ENCODE results near the gene CPEB4.

The CPEB4 gene

DNA sequence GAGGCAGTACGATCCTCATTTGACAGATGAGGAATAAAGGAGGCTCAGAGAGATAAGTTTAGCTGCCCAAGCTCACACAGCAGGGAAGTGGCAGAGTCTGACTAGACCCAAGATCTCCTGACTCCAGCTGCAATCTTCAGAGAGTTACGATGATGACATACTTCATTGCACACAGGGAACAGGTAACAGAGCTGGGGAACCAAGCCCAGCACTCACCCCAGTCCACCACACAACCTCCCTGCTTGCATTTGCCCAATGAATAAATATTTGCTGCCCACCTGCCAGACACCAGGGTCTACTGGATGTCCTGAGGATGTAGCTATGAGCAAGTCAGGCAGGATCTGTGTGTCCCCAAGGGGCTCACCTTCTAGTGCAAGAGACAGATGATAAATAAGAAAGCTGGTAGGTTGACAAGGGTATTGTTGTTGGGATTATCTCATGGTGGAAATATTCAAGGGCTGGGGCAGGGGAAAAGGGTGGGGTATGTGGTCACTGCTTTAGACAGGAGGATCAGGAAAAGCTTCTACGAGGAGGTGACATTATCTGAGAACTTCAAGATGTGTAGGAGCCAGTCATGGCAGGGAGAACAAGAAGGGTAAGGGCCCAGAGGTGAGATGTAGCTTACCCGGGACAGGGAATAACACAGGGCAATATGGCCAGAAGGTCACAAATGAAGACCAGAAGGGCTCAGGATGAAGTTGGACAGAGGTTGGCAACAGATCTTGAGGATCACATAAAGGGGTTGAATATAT is 28.6 kb upstream of the CPEB4 start:
- no peak for DNase-seq

DNA sequence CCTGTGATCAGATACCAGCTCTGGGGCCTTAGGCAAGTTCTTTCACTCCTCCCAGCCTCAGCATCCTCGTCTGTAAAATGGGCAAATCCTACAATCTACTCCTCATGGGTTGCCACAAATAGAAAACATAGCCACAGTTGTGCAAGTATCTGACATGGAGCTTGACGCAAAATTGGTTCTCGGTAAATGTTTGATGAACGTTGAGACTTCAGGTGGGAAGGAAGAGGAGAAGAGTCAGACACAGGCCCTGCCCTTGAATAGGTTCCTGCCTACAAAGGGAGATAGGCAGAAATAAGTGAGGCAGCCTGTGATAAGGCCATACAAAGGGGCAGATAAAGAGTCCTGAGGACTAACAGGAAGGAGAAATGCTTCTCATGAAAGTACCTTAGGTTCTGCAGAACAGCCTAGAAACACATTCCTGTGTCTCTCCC is 26.1 kb upstream of the CPEB4 start:
- no peak for DNase-seq

DNA sequence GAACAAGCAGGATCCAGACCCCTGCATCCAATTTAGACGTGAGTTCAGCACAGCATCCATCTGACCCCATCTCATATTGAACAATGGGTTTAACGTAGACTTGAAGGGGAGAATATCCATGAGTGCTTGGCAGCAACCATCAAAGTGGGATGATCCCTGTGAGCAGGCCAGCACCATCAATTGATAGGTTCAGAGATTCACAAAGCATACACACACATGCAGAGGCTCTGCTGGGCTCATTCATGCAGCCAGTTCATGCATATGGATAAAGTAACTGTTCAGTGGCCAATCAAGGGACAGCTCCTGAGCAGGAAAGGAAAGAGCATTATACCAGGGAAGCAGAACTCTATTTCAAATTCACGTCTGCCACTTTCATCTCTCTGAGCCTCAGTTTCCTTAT is 24.8 kb upstream of the CPEB4 start:
- no peak for DNase-seq

DNA sequence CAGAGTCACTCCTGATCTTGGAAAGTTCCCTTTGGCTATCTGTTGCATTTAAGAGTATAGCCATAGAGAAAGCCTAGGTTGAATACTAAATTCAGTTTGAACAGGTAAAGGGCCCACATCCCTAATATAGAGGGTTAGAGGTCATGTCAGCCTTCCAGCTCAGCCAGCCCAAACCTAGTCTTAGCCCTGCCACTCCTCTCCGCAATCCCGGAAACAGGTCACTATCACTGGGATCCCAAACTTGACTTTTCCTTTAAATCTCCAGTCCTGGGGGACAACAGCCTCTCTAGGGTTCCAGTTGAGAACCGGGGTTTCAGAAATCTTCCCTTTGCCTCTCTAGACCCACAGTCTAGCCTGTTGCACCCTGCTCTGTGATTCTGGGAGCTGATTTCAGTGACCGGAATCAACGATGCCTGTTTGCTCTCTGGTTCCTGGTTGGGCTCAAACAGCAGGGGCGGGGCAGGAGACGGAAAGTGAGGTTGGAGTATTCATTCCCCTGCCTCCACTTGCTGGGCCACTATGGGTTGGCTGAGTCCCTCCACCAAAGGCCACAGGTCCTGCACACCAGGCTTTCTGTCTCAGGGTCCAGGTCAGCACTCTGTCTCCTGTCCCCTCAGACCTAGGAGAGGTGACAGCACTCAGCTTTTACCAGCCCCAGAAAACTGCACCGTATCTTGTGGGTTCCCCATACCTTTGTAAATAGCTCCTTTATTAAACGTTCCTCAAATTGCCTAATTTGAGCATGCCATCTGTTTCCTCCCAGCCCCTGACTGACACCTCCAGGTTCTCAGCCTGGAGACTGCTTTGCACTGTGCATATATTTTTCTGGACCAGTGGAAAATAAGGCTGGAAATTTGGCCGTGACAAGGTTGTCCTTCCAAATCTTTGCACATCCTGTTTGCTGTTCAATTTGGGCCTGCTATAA is 23.8 kb upstream of the CPEB4 start:
- DNase-seq, result no peak

DNA sequence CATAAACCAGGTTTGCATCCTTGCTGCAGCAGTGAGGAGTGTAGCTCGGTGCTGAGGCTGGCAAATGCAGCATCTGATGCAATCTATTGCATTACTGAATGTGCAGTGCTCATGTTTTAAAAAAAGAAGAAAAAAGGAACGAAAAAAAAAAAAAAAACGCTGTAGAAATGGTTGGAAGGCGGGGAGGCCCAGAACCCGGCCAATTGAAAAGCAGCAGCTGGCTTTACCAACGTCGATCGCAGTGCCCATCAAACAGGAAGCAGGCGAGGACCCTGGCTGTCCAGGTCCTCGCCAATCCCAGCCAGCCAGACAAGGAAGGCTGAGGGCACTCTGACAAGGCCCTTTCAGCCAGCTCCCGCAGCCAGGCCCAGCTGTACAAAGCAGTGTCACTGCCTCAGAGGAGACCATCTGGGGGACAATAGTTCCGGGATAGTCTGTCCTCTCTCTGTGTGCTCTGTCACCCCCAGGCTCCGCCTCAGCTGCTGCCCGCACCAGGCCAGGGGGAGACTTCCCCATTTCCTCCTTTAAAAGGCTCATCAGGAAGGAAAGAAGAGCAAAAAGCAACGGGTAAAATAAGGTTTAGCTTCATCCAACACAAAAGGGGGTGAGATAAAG is 21.8 kb upstream of the CPEB4 start:
- no peak for DNase-seq

DNA sequence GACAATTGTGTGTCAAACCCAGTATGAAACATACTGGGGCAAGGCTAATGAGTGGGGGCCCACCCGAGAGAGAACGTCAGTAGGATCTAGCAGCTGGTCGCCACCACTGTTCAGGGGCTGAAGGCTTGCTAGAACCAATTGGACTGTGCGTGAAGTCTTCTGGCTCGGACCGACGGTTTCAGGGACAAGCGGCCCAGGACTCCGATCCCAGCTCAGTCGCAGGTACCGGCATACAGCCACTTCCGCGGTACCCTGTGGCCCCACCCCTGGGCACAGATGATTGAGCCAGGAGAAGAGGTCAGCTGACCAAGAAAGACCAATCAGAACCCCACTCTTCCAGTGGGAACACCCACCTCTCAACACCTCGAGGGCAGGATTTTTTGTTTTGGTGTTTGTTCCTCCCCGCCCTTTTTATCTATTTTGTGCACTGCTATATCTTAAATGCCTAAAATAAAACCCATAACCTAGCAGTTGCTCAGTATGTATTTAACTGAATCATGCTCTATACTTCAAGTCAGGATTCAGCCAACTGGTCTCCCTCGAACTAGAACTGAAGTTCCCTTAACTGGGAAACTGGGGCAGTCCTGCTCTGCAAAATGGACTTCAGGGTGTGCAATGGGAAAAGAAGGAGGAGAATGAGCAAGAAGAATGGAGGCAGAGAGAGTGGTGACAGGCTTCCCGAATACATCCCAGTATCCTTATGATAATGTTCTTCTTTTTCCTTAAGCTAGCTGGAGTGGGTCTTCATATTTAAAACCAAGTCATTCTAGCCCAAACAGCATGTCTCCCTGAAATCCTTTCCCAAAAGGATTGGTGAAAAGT is 21.1 kb upstream of the CPEB4 start:
- DNase-seq, result no peak

DNA sequence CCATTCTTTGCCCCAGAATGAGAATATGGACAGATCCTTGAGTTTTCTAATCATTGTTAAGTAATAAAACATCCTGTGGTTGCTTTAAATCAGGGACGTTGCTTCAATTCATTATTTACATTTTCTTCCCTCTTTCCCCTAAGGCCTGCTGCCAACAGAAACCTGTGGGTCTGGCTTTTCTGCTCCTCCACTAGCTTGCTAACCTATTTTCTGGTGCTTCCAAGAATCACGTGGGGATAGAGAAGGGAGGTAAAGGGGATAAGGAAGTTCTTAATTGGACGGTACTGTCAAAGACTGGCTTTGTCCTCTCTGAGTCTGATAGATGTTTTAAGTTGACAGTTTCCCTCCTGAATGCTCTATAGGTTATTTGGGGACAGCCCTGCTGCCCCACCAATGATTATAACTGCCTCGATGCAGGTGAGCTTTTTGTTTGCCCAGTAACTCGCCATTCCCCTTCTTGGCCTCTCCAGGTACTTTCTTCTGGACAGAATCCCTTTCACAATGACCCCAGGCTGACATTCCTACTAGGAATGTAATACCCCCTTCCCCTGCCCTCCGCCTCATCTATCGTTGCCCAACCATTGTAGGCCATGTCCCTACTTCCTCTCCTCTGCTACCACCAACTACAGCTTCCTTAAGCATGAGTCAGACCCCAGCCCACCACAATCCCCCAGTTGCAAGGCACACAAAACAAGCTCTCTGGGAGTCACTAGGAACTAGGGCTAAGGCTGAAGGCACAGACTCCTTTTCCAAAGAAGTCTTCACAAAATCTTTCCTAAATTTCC is 19.9 kb upstream of the CPEB4 start:
- no peak for DNase-seq

DNA sequence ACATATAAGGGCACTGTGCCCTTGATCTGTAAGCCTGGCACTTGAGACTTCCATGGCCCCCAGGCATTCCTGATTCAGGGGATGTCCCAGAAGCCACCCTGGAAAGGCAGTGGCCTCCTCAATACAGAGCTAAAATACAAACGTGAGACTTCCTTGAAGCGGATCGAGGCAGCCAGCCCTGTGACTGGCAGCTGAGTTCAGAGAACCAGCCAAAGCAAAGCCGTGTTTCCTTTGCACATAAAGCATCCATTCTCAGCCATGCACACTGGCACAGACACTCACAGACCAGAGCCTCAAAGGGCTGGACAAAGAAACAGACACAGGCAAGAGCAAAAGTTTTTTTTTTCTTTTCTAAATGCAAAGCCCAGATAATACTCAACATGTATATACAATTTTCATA is 18.8 kb upstream of the CPEB4 start:
- no peak for DNase-seq

DNA sequence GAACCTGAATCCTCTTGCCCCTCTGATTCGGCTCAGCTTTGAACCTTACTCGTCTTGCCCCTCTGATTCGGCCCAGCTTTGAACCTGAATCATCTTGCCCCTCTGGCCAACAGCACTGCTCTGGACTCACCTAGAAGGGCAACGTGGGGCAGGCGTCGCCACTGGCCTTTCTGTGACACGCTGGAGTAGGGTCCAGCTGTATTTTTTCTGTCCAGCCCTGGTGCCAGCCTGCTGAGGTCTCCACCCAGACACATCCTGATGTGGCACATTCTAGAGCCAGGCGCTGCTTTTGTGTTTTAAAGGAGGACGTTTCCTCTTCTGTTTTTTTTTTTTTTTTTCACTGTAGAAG is 15.2 kb upstream of the CPEB4 start:
- no peak for DNase-seq

DNA sequence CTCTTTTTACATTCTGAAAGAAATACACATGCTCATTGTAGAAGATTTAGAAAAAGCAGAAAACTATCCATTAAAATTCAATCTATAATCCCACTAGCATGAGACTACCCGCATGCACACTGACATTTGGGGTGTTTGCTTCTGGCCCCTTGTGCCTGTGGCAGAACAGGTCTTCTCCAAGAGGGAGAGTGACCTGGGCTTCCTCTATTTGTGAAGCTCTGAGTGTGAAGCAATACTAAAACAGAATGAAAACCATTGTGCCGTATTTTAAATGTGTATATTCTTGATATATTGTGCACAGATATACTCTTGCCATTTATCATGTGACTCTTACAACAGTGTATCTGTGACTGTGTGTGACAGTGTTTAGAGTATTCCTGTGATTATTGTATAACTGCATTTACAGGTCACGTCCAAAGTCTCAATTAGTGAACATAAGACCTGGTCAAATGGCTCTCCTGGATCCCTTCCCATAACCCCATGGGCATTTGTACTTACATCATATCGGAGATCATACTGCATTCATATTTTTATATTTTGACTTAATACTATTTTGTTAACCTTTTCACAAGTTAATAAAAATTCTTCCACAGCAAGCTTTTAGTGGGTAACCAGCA is 14.7 kb upstream of the CPEB4 start:
- DNase-seq, result no peak

DNA sequence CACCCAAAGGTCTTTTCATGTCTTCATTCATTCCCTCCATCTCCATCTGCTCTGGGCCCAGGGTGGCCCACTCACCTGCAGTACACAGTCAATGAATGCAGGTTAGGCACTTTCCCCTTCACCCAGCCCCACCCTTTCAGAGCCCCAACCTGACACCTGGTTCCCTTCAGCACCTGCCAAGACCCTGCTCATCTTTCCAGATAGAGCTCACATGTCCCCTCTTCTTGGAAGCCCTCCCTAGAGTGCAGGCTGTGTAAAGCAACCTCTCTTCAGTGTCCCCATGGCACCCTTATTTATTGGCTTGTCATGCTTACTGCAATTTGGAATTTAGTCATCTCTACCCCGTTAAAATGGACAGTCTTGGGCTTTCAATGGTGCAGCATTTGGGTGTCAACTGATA is 13.0 kb upstream of the CPEB4 start:
- no peak for DNase-seq

DNA sequence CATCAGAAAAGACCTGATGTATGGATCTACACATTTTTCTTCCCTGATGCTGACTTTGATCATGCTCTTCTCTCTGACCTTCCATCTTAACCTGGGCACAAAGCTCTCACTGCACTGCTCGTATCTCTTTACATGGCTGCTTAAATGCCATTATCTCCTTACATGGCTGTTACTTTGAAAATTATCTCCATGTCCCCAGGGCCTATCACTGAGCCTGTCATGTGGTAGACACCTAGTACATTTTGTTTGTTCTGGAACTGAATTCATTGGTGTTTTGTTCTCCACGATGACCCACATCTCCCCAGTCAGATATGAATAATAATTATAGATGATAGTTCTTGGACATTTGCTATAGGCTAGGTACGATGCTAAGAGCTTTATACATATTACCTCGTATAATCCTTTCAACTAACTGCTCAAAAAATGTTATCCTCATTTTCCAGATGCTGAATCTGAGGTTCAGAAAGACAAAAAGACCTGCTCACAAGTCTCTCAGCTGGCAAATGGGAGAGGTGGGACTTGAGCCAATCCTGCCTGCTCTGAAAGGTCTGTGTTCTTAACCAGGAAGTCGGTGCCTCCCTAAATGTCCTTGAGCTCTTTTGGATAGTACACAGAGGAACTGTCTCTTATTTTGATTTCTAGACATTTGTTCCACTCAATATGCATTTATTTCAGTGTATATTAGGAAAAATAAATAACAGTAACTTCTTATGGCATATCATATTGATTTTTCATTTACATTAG is 9.8 kb upstream of the CPEB4 start:
- no peak for DNase-seq

DNA sequence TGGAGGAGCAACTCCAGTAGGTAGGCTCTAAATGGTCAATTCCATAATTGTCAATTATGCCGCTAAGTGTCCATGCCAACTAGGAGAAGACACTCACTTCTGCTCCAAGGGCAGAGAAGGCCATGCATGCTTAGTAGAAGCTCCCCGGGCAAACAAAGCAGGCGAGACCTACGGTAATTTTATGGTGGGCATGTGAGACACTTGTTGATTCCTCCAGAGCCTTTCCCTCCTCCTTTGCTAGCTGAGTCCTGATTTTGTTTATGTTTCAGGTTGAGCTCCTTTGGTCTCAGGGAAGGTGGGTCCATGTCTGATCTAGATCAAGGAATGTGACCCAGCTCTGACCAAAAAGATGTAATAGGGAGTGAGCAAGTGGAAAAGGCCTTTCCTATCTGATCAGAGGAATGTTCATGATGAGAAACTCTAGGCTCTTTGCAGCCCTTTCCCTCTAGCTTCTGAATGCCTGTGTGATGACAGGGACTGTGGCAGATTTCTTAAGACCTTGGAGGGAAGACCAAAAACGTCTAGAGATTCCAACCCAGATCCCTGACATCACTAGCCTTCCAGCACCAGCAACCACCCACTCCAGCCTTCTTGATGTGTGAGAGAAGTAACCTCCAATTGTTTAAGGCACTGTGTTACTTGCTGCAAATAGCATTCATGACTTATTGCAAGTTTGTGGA is 7.7 kb upstream of the CPEB4 start:
- no peak for DNase-seq

DNA sequence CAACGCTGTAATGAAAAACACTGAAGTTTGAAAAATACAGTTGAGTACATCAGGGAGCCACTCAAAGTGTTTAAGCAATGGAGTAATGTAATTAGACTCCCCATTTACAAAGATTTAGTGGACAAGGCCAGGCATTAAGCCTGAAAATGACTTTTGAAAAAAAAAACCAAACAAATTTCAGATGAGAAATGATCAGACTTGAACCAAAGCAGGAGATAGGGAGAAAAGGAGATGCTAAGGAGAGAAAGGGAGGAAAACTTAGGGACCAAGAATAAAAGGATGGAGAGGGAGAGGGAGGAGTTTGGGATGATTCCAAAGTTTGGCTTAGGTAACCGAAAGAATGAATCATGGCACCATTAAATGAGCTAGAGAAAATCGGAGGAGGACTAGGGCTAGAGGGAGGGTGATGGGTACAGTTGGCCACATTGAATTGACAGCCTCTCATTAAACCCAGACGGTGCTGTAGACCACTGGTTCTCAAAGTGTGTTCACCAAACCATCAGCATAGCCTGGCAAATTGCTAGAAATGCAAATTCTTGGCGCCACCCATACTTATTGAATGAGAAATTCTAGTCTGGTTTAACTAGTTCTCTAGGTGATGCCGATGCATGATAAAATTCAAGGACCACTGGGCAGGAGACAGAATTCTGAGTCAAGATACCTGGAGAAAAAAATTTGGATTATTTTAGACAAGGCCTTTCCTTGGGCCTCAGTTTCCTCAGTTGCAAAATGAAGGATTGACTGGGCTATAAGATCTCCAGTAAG is 6.2 kb upstream of the CPEB4 start:
- no peak for DNase-seq

DNA sequence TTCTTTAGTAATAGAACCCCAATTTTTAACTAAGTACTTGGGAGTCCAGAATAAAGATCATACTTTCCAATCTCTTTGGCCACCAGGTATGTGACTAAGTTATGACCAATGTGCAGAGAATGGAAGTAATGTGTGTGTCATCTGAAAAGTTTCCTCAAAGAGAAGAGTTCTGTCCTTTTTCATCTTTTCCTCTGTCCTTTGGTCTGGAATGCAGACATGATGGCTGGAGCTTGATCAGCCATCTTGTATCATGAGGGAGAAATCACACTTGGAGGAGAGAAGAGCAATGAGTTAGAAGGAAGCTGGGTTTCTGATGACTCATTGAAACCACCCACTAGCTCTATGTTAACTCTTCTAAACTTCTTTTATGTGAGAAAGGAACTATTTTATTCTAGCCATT is 5.5 kb upstream of the CPEB4 start:
- DNase-seq, result no peak

DNA sequence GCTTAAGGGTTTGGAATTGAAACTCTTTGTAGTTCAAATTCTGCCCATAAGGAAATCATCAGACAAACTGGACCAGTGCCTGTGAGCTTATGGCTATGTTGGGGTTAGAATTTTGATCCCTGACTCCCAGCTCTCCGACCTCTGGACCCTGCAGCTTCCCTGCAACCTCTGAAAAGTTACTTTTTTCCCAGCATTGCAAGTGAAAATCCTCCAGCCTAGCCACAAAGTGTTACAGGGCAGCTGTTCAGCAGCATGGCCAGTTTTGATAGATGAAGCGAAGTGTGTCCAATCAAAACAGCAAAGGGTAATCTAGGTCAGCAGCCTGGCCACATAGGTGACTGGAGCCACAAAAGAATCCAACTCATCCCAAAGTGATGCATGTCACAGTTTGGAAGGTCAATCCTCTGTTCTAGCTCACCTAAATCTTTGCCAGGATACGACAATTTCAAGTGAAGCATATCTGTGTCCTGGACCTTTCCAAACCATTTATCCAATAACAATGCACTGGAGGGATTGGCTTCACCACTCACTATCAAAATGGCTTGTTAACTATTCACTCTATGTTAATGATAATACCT is 4.7 kb upstream of the CPEB4 start:
- no peak for DNase-seq

DNA sequence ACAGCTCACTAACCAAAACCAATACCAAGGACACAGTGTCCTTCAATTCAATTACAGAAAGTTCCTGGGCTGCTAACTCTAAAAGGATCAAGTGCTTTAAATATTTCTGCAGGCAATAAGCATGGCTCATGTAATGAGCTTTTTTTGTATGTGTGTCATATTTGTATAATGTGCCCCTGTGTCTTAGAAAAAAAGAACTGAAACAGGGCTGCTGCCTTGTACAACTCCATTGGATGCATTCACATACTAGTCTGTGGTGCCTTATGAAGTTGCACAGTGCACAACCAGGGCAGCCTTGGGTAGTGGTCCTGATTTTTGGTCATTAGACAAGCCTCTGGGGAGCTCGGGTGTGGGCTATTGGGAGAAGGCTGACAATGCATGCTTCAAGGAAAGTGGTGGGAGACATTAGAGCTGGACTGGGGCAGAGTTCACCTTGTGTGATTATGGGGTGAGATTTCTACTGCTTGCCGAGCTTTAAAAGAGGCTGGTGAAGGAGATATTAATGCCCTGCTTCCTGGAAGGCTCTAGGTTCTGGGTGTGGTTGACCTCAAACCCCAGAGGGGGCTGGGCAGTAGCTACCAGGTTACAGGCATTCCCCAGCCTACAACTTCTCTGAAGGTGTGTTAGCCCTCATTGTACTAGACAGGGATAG is 3.6 kb upstream of the CPEB4 start:
- DNase-seq, result no peak

DNA sequence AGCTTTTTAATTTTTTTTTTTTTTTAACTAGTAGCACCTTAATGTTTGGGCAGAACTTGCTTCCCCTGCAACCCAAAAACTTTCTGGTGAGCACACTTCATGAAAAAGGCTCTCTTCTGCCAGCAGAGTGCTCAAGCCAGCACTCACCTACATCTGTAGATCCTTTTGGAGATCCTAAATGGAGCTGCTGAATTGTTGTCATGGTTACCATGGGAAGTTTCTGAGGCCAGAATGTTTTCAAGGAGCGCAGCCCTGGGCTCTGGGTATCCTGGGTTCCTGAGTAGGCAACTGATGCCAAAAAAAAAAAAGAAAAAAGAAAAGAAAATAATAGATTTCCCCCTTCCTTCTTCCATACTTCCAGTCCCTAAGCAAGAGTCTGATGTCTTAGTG is 3.1 kb upstream of the CPEB4 start:
- DNase-seq, result no peak
